SK-N-SH (cell line): ENCODE results near the gene TM9SF1. TPM values are rescaled to one million over a fixed set of nuclear protein-coding genes. Genes with fewer than 3 reads are reported as not detected.

Source experiments
- CTCF ChIA-PET: fragments of 300-600, 350-600 bp; formaldehyde crosslinking; extraction: SDS; loops from one replicate; lab custom pipeline; 2021; lab: Yijun Ruan, JAX
- POLR2A ChIA-PET: fragments of 350-600 bp; sonication (Branson Sonifier 250); formaldehyde crosslinking; extraction: SDS; loops from one replicate; lab custom pipeline; 2020; ENCODE audit warnings: antibody characterized with exemption, inconsistent platforms; lab: Yijun Ruan, JAX
- DNase-seq: peaks from one replicate; pipeline ENCODE4 v3.0.0; 2012
- H2AFZ ChIP-seq: fragments of 200-600 bp; sonication (generic); 2 replicates; pipeline ENCODE4 v1.8.1; 2016; ENCODE audit warnings: antibody characterized with exemption, mild to moderate bottlenecking, low read depth
- H3F3A ChIP-seq: fragments of 200-600 bp; sonication (generic); replicated peaks from 2 replicates; pipeline ENCODE3; 2016; ENCODE audit warnings: antibody characterized with exemption, mild to moderate bottlenecking; ENCODE audit not compliant: insufficient read depth
- H3K27ac ChIP-seq, 2 experiments: fragments of 200-500 bp in 1 of 2; fragments of 200-600 bp in 1 of 2; sonication (Bioruptor generic) in 1 of 2; sonication (generic), shearing (Covaris generic) in 1 of 2; 2 replicates each; pipeline versions ENCODE4 v1.5.1 to v1.6.1; 2014 to 2016; ENCODE audit warnings: low read depth in 2 of 2, inconsistent platforms in 1 of 2, low read length in 1 of 2, mild to moderate bottlenecking in 1 of 2, mixed read lengths in 1 of 2
- H3K27me3 ChIP-seq: fragments of 200-600 bp; sonication (generic), shearing (Covaris generic); 2 replicates; pipeline ENCODE4 v1.6.1; 2016; ENCODE audit warnings: mixed run types; ENCODE audit not compliant: insufficient read depth
- H3K36me3 ChIP-seq, 2 experiments: fragments of 200-500 bp in 1 of 2; fragments of 200-600 bp in 1 of 2; sonication (Bioruptor generic) in 1 of 2; sonication (generic) in 1 of 2; replicated peaks in 1 of 2; 2 replicates each; pipeline versions ENCODE3 to v1.5.1; 2014 to 2016; ENCODE audit warnings: low read length in 1 of 2, mild to moderate bottlenecking in 1 of 2; ENCODE audit not compliant: insufficient read depth in 2 of 2, control insufficient read depth in 1 of 2
- H3K4me1 ChIP-seq, 2 experiments: fragments of 200-500 bp in 1 of 2; fragments of 200-600 bp in 1 of 2; sonication (Bioruptor generic) in 1 of 2; sonication (generic), shearing (Covaris generic) in 1 of 2; 2 replicates each; pipeline versions ENCODE4 v1.5.1 to v1.6.1; 2014 to 2016; ENCODE audit warnings: low read depth in 1 of 2, low read length in 1 of 2, mixed run types in 1 of 2; ENCODE audit not compliant: insufficient read depth in 2 of 2, control insufficient read depth in 1 of 2
- H3K4me2 ChIP-seq: fragments of 200-600 bp; sonication (generic), shearing (Covaris generic); 2 replicates; pipeline ENCODE4 v1.6.1; 2017; ENCODE audit warnings: mixed run types
- H3K4me3 ChIP-seq, 2 experiments: fragments of 200-500 bp in 1 of 2; fragments of 200-600 bp in 1 of 2; sonication (Bioruptor generic) in 1 of 2; sonication (generic), shearing (Covaris generic) in 1 of 2; 2 replicates each; pipeline versions ENCODE4 v1.5.1 to v1.8.1; 2014 to 2016; ENCODE audit warnings: low read depth in 2 of 2, inconsistent platforms in 1 of 2, low read length in 1 of 2, mild to moderate bottlenecking in 1 of 2, mixed read lengths in 1 of 2, moderate library complexity in 1 of 2
- H3K79me2 ChIP-seq: fragments of 200-600 bp; sonication (generic); 2 replicates; pipeline ENCODE4 v1.8.1; 2017; ENCODE audit warnings: mild to moderate bottlenecking; ENCODE audit not compliant: insufficient read depth
- H3K9ac ChIP-seq: fragments of 200-600 bp; sonication (generic); 2 replicates; pipeline ENCODE4 v1.6.1; 2017; ENCODE audit warnings: mixed run types
- H3K9me2 ChIP-seq: fragments of 200-600 bp; sonication (generic); 2 replicates; pipeline ENCODE4 v1.6.1; 2017; ENCODE audit warnings: mixed run types
- H3K9me3 ChIP-seq: fragments of 200-600 bp; sonication (generic); 2 replicates; pipeline ENCODE4 v1.6.1; 2017; ENCODE audit warnings: mixed run types, mild to moderate bottlenecking, moderate library complexity
- H4K20me1 ChIP-seq: fragments of 200-600 bp; sonication (generic); 2 replicates; pipeline ENCODE4 v1.6.1; 2017; ENCODE audit warnings: mild to moderate bottlenecking, mixed run types; ENCODE audit not compliant: insufficient read depth
- EZH2phosphoT487 ChIP-seq: fragments of 200-600 bp; sonication (generic); IDR thresholded peaks from 2 replicates; pipeline ENCODE4 v1.6.1; 2017; ENCODE audit warnings: low read depth, mixed run types, mild to moderate bottlenecking, antibody characterized with exemption, moderate library complexity, borderline replicate concordance
- FOSL2 ChIP-seq: IDR thresholded peaks from 2 replicates; pipeline ENCODE4 v1.4.0; 2012; ENCODE audit warnings: low read depth, mild to moderate bottlenecking, moderate library complexity, borderline replicate concordance
- FOXJ3 ChIP-seq: sonication (generic); formaldehyde crosslinking; IDR thresholded peaks from 2 replicates; pipeline ENCODE4 v1.5.1; 2020; ENCODE audit warnings: mild to moderate bottlenecking, missing genetic modification reagents
- FOXM1 ChIP-seq: IDR thresholded peaks from 2 replicates; pipeline ENCODE4 v1.4.0; 2012; ENCODE audit warnings: low read depth, mild to moderate bottlenecking
- GATA2 ChIP-seq: sonication (generic); formaldehyde crosslinking; IDR thresholded peaks from 2 replicates; pipeline ENCODE4 v1.5.0; 2020; ENCODE audit warnings: mild to moderate bottlenecking, missing genetic modification reagents
- JUND ChIP-seq: IDR thresholded peaks from 2 replicates; pipeline ENCODE4 v1.4.0; 2012
- MEF2A ChIP-seq: IDR thresholded peaks from 2 replicates; pipeline ENCODE4 v1.4.0; 2012; ENCODE audit warnings: low read depth, borderline replicate concordance
- MXI1 ChIP-seq: IDR thresholded peaks from 2 replicates; pipeline ENCODE4 v1.6.1; 2012; ENCODE audit warnings: mild to moderate bottlenecking, low read depth, low read length, improper control_type of control experiment
- RFX5 ChIP-seq: IDR thresholded peaks from 2 replicates; pipeline ENCODE4 v1.6.1; 2012; ENCODE audit warnings: mild to moderate bottlenecking, improper control_type of control experiment, low read length
- RXRA ChIP-seq: IDR thresholded peaks from 2 replicates; pipeline ENCODE4 v1.4.0; 2012; ENCODE audit warnings: low read depth, mild to moderate bottlenecking, borderline replicate concordance
- SMC3 ChIP-seq: IDR thresholded peaks from 2 replicates; pipeline ENCODE4 v1.6.1; 2012; ENCODE audit warnings: low read depth, low read length, improper control_type of control experiment
- TCF12 ChIP-seq: IDR thresholded peaks from 2 replicates; pipeline ENCODE4 v1.4.0; 2012
- TEAD4 ChIP-seq: IDR thresholded peaks from 2 replicates; pipeline ENCODE4 v1.4.0; 2012; ENCODE audit warnings: mild to moderate bottlenecking, borderline replicate concordance; ENCODE audit not compliant: insufficient read depth
- YY1 ChIP-seq: IDR thresholded peaks from 2 replicates; pipeline ENCODE4 v1.4.0; 2012; ENCODE audit warnings: low read depth, mild to moderate bottlenecking
- ZBTB33 ChIP-seq: IDR thresholded peaks from 2 replicates; pipeline ENCODE4 v1.4.0; 2012; ENCODE audit warnings: low read depth, borderline replicate concordance
- WGBS: methylation state at CpG from one replicate; pipeline ENCODE4 v1.1.6; 2017; ENCODE audit warnings: low lambda C conversion rate; 5-methylcytosine and 5-hydroxymethylcytosine counted together
- polyA plus RNA-seq, 3 experiments: library from polyadenylated mRNA; depleted of rRNA; stranded (reverse); fragments of >200 nt; gene quantifications; 2 replicates each; pipeline ENCODE4 v1.2.3, GENCODE V29; 2012
- TF ChIP-seq, protein P1 (sequence below): IDR thresholded peaks from 2 replicates; pipeline ENCODE4 v1.6.1; 2012; ENCODE audit warnings: mild to moderate bottlenecking, low read depth, low read length, moderate library complexity
- TF ChIP-seq, protein P2 (sequence below): IDR thresholded peaks from 2 replicates; pipeline ENCODE4; 2012
- TF ChIP-seq, protein P3 (sequence below): fragments of 150-350 bp; IDR thresholded peaks from 2 replicates; pipeline ENCODE4 v1.6.1; 2017; ENCODE audit warnings: antibody characterized with exemption, low read length, low read depth, borderline replicate concordance

TM9SF1 gene
- polyA plus RNA-seq, 1 of the 3 experiments (the other 2 are of a cell fraction) = 48.7 TPM

DNA sequence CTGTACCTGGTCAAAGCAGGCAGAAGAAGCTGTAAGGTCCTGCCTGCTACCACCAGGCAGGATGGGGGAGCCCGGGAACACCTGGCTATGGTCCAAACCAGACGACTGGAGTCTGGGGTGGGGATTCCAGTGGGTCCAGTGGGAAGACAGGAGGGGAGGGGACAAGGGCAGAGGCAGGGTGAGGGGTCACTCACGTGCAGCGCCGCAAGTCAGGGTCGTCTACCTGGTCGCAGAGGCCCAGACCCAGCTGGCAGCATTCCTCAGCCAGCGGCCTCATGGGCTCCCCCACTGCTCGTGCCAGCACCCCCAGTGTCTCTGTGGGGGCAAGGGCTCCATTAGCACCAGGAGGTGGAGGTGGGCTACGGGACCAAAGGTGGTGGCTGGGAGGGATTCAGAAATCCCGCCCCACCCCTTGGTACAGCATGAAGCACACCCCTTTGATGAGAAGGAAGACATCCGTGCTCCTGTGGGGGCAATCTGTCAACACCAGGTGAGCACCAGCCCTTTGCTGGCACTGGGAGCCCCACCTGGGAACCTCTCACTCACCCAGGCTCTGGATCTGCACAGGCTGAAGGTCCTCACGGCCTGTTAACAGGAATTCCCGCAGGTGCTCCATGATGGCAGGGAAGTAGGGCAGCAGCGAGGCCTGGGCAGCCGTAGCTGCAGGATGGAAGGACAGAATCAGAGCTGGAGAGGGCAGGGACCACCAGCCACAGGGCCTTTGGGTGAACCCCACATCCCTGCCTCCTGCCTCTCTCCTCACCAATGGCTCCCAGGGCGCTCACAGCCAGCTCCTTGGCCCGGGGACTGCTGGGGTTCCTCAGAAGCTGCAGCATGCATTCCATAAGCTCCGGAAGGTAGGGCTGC, 10.9 kb downstream of the TM9SF1 start:
- peaks cover 16% of the 10 kb centered on the region for H3F3A ChIP-seq
- H3K4me1 ChIP-seq = peaks cover 9 to 18% of the 10 kb centered on the region in 2 experiments
- H2AFZ ChIP-seq = no peak overlapping the region
- no peak overlapping the region for H3K27ac ChIP-seq
- POLR2A ChIA-PET = interaction anchor here (1.4 to 1.7 kb wide), 2 partner anchors 11 to 12 kb away, joined by 4 read pairs; partner anchors contain the start of genes REC8 and TM9SF1
- H3K4me3 ChIP-seq = no peak overlapping the region
- H3K9ac ChIP-seq = no peak overlapping the region
- H3K9me3 ChIP-seq = no peaks in the 10 kb centered on the region
- 87% methylated on average over 10 of the region's 19 CpGs for WGBS
- H3K4me2 ChIP-seq = no peak overlapping the region
- H3K79me2 ChIP-seq = peaks cover 19% of the 10 kb centered on the region
- no peaks in the 10 kb centered on the region for H3K27me3 ChIP-seq
- CTCF ChIA-PET = interaction anchor here (0.7 to 3.8 kb wide), 3 partner anchors 12 to 247 kb away, joined by 3 to 16 read pairs (median 4); partner anchors contain the start of gene IRF9
- TF ChIP-seq YY1 (no peak), FOSL2 (no peak), FOXM1 (no peak), SMC3 (no peak), MXI1 (no peak), MEF2A (no peak), RXRA (no peak), JUND (no peak), TCF12 (no peak), FOXJ3 (CRISPR knock-in tag) (no peak), RFX5 (no peak), EZH2phosphoT487 (no peak), TEAD4 (no peak), ZBTB33 (no peak), GATA2 (CRISPR knock-in tag) (no peak)
- TF ChIP-seq, protein P1, sequence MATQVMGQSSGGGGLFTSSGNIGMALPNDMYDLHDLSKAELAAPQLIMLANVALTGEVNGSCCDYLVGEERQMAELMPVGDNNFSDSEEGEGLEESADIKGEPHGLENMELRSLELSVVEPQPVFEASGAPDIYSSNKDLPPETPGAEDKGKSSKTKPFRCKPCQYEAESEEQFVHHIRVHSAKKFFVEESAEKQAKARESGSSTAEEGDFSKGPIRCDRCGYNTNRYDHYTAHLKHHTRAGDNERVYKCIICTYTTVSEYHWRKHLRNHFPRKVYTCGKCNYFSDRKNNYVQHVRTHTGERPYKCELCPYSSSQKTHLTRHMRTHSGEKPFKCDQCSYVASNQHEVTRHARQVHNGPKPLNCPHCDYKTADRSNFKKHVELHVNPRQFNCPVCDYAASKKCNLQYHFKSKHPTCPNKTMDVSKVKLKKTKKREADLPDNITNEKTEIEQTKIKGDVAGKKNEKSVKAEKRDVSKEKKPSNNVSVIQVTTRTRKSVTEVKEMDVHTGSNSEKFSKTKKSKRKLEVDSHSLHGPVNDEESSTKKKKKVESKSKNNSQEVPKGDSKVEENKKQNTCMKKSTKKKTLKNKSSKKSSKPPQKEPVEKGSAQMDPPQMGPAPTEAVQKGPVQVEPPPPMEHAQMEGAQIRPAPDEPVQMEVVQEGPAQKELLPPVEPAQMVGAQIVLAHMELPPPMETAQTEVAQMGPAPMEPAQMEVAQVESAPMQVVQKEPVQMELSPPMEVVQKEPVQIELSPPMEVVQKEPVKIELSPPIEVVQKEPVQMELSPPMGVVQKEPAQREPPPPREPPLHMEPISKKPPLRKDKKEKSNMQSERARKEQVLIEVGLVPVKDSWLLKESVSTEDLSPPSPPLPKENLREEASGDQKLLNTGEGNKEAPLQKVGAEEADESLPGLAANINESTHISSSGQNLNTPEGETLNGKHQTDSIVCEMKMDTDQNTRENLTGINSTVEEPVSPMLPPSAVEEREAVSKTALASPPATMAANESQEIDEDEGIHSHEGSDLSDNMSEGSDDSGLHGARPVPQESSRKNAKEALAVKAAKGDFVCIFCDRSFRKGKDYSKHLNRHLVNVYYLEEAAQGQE = no peak
- TF ChIP-seq, protein P2, sequence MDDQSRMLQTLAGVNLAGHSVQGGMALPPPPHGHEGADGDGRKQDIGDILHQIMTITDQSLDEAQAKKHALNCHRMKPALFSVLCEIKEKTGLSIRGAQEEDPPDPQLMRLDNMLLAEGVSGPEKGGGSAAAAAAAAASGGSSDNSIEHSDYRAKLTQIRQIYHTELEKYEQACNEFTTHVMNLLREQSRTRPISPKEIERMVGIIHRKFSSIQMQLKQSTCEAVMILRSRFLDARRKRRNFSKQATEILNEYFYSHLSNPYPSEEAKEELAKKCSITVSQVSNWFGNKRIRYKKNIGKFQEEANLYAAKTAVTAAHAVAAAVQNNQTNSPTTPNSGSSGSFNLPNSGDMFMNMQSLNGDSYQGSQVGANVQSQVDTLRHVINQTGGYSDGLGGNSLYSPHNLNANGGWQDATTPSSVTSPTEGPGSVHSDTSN = no peak
- TF ChIP-seq, protein P3, sequence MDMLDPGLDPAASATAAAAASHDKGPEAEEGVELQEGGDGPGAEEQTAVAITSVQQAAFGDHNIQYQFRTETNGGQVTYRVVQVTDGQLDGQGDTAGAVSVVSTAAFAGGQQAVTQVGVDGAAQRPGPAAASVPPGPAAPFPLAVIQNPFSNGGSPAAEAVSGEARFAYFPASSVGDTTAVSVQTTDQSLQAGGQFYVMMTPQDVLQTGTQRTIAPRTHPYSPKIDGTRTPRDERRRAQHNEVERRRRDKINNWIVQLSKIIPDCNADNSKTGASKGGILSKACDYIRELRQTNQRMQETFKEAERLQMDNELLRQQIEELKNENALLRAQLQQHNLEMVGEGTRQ = no peak
- DNase-seq = no peak
- no peaks in the 10 kb centered on the region for H4K20me1 ChIP-seq
- no peaks in the 10 kb centered on the region for H3K9me2 ChIP-seq
- H3K36me3 ChIP-seq = peaks cover 21 to 78% of the 10 kb centered on the region in 2 experiments
